Endodermal cell (in vitro differentiated cells): ENCODE results near the gene SKP2. TPM values are rescaled to one million over a fixed set of nuclear protein-coding genes. Genes with fewer than 3 reads are reported as not detected.
"Not testable (repeated sequence)": the region's sequence is repeated elsewhere in the genome, so short reads cannot be mapped to it uniquely, and the experiment has no call there.

Experiments used
- DNase-seq: peaks from one replicate; pipeline ENCODE4 v3.0.0-alpha.2; 2017
- H3K27ac ChIP-seq: 2 replicates; pipeline ENCODE4 v1.5.1; 2013; ENCODE audit warnings: mild to moderate bottlenecking, low read depth, low read length, moderate library complexity
- H3K27me3 ChIP-seq: 2 replicates; pipeline ENCODE4 v1.6.1; 2013; ENCODE audit warnings: mild to moderate bottlenecking, low read length, moderate library complexity; ENCODE audit not compliant: insufficient read depth, control insufficient read depth, poor library complexity, severe bottlenecking
- H3K36me3 ChIP-seq: 2 replicates; pipeline ENCODE4 v1.7.0; 2013; ENCODE audit warnings: mild to moderate bottlenecking, low read length, moderate library complexity; ENCODE audit not compliant: control insufficient read depth, insufficient read depth
- H3K4me1 ChIP-seq: one replicate; pipeline ENCODE4 v1.7.0; 2013; ENCODE audit warnings: low read length; ENCODE audit not compliant: control insufficient read depth, insufficient read depth
- H3K4me3 ChIP-seq: 2 replicates; pipeline ENCODE4 v1.5.1; 2013; ENCODE audit warnings: mild to moderate bottlenecking, low read length, moderate library complexity
- H3K9ac ChIP-seq: 2 replicates; pipeline ENCODE4 v1.6.1; 2013; ENCODE audit warnings: mild to moderate bottlenecking, low read length, moderate library complexity; ENCODE audit not compliant: poor library complexity, severe bottlenecking; ENCODE audit errors: extremely low read depth
- H3K9me3 ChIP-seq: 2 replicates; pipeline ENCODE4 v1.6.1; 2013; ENCODE audit warnings: mild to moderate bottlenecking, low read length, moderate library complexity; ENCODE audit not compliant: control insufficient read depth
- H3K27ac Mint-ChIP-seq: 2 replicates; pipeline ENCODE4 v1.8.0; 2020; ENCODE audit warnings: mixed read lengths
- H3K27me3 Mint-ChIP-seq: 2 replicates; pipeline ENCODE4 v1.8.0; 2021; ENCODE audit warnings: mild to moderate bottlenecking, mixed read lengths; ENCODE audit not compliant: insufficient read depth
- H3K36me3 Mint-ChIP-seq: 2 replicates; pipeline ENCODE4 v1.8.0; 2020; ENCODE audit warnings: low read depth, mixed read lengths
- H3K4me1 Mint-ChIP-seq: 2 replicates; pipeline ENCODE4 v1.8.0; 2020; ENCODE audit warnings: mixed read lengths
- H3K4me3 Mint-ChIP-seq: 2 replicates; pipeline ENCODE4 v1.8.0; 2020; ENCODE audit warnings: mild to moderate bottlenecking, moderate library complexity, mixed read lengths
- H3K9me3 Mint-ChIP-seq: 2 replicates; pipeline ENCODE4 v1.8.0; 2020; ENCODE audit warnings: mild to moderate bottlenecking, mixed read lengths
- WGBS, 2 experiments: methylation state at CpG; one replicate each; pipeline versions ENCODE4 v1.1.5 to v1.1.7; 2013; ENCODE audit warnings: missing lambda C conversion rate in 2 of 2, mixed read lengths in 1 of 2; ENCODE audit not compliant: insufficient coverage in 1 of 2, insufficient read length in 1 of 2; 5-methylcytosine and 5-hydroxymethylcytosine counted together
- total RNA-seq, 2 donors: library from RNA; stranded (reverse); fragmentation: NEBNext Ultra II Directional in 1 of 2; extraction: Animal tissue kit (Norgen Biotek cat#: 25700) in 1 of 2; gene quantifications; 2 replicates in 1 of 2; 3 replicates in 1 of 2; pipeline ENCODE4 v1.2.1, GENCODE V29; 2021
- TF ChIP-seq, protein P1 (sequence below): fragments of 200-600 bp; sonication (generic); conservative IDR thresholded peaks from 2 replicates; pipeline ENCODE4 v1.5.0; 2021; ENCODE audit warnings: antibody characterized with exemption, mild to moderate bottlenecking

Gene SKP2
- total RNA-seq, 2 donors from 2014 or later: 82.2 to 91.1 TPM

DNA sequence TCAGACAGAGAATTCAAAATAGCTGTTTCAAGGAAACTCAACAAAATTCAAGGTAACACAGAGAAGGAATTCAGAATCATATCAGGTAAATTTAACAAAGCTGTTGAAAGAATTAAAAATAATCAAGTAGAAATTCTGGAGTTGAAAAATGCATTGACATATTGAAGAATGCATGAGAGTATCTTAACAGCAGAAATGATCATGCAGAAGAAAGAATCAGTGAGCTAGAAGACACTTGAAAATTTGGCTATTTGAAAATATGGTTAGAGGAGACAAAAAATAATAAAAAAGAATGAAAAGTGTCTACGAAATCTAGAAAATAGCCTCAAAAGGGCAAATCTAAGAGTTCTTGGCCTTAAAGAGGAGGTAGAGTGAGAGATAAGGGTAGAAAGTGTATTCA is 23.1 kb upstream of the SKP2 start:
- Mint-ChIP-seq H3K9me3 (peaks cover 7% of the 10 kb centered on the region), H3K4me3 (no peak overlapping the region), H3K4me1 (peaks cover 3% of the 10 kb centered on the region), H3K27me3 (no peaks in the 10 kb centered on the region), H3K36me3 (peaks cover 11% of the 10 kb centered on the region), H3K27ac (no peak overlapping the region)
- H3K4me1 ChIP-seq: no peaks in the 10 kb centered on the region
- H3K27ac ChIP-seq: no peak overlapping the region
- 96 to 100% methylated on average over 1 of the region's 1 CpG for WGBS, 2 experiments
- H3K4me3 ChIP-seq: no peak overlapping the region
- H3K27me3 ChIP-seq: no peaks in the 10 kb centered on the region
- no peak for DNase-seq
- peaks cover 5% of the 10 kb centered on the region for H3K36me3 ChIP-seq
- H3K9ac ChIP-seq: no peak overlapping the region
- H3K9me3 ChIP-seq: peaks cover 11% of the 10 kb centered on the region
- TF ChIP-seq, protein P1, sequence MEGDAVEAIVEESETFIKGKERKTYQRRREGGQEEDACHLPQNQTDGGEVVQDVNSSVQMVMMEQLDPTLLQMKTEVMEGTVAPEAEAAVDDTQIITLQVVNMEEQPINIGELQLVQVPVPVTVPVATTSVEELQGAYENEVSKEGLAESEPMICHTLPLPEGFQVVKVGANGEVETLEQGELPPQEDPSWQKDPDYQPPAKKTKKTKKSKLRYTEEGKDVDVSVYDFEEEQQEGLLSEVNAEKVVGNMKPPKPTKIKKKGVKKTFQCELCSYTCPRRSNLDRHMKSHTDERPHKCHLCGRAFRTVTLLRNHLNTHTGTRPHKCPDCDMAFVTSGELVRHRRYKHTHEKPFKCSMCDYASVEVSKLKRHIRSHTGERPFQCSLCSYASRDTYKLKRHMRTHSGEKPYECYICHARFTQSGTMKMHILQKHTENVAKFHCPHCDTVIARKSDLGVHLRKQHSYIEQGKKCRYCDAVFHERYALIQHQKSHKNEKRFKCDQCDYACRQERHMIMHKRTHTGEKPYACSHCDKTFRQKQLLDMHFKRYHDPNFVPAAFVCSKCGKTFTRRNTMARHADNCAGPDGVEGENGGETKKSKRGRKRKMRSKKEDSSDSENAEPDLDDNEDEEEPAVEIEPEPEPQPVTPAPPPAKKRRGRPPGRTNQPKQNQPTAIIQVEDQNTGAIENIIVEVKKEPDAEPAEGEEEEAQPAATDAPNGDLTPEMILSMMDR: no peak

DNA sequence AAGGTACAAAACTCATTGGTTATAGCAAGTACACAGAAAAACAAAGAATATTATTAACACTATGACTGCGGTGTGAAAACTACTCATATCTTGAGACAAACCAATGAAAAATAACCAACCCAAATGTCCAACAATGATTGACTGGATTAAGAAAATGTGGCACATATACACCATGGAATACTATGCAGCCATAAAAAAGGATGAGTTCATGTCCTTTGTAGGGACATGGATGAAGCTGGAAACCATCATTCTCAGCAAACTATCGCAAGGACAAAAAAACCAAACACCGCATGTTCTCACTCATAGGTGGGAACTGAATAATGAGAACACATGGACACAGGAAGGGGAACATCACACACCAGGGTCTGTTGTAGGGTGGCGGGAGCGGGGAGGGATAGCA is 22.2 kb upstream of the SKP2 start:
- WGBS, 2 experiments: 100% methylated on average over 3 of the region's 5 CpGs; no CpG with 5 or more reads in 1 of the 2 experiments
- DNase-seq, H3K27me3 ChIP-seq, H3K9me3 Mint-ChIP-seq, H3K36me3 ChIP-seq, H3K4me3 Mint-ChIP-seq, H3K4me3 ChIP-seq, H3K4me1 Mint-ChIP-seq, H3K27ac Mint-ChIP-seq, H3K9ac ChIP-seq, H3K27me3 Mint-ChIP-seq, H3K27ac ChIP-seq, H3K4me1 ChIP-seq: not testable (repeated sequence)
- H3K36me3 Mint-ChIP-seq: peaks cover 11% of the 10 kb centered on the region
- H3K9me3 ChIP-seq: peaks cover 11% of the 10 kb centered on the region

DNA sequence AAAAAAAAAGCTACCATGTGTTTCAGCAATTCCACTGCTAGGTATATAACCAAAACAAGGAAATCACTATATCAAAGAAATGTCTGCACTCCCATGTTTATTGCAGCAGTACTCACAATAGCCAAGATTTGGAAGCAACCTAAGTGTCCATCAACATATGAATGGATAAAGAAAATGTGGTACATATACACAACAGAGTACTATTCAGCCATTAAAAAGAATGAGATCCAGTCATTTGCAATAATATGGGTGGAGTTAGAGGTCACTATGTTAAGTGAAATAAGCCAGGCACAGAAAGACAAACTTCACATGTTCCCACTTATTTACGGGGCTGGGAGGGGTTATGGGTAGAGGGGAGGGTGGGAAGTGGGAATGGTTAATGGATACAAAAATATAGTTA is 18.9 kb upstream of the SKP2 start:
- not testable (repeated sequence) for H3K27ac ChIP-seq, H3K9ac ChIP-seq, H3K4me3 ChIP-seq, H3K4me3 Mint-ChIP-seq, H3K27ac Mint-ChIP-seq, H3K4me1 ChIP-seq, H3K9me3 Mint-ChIP-seq, H3K27me3 ChIP-seq, H3K4me1 Mint-ChIP-seq, DNase-seq, H3K27me3 Mint-ChIP-seq
- Histone ChIP-seq H3K36me3 (peaks cover 13% of the 10 kb centered on the region), H3K9me3 (peaks cover 11% of the 10 kb centered on the region)
- WGBS, 2 experiments: 100% methylated on average over 1 of the region's 1 CpG; no CpG with 5 or more reads in 1 of the 2 experiments
- H3K36me3 Mint-ChIP-seq: peaks cover 11% of the 10 kb centered on the region

DNA sequence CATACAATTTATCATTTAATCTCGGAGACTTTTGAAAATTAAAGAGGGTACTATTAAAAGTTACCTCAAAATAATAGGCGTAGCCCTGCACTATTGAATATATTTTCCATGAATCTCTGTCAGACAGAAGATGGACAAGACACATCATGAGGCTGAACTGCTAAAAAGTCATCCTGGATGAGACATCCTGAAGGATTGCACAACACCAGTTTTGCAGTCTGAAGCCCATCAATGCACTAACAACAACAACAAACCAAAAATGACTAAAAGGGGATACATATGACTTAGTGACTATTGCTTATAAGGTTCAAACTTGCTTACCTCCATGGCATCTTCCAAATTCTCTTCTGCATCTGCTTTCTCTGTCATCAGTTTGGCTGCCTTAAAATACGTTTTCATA is 15.9 kb upstream of the SKP2 start:
- H3K4me1 ChIP-seq: no peaks in the 10 kb centered on the region
- TF ChIP-seq, protein P1: no peak
- Mint-ChIP-seq H3K27me3 (no peaks in the 10 kb centered on the region), H3K4me3 (no peak overlapping the region), H3K9me3 (no peaks in the 10 kb centered on the region), H3K36me3 (peaks cover 9% of the 10 kb centered on the region), H3K4me1 (no peaks in the 10 kb centered on the region), H3K27ac (no peak overlapping the region)
- DNase-seq: no peak
- H3K27me3 ChIP-seq: no peaks in the 10 kb centered on the region
- no peak overlapping the region for H3K27ac ChIP-seq
- no peak overlapping the region for H3K4me3 ChIP-seq
- peaks cover 9% of the 10 kb centered on the region for H3K9me3 ChIP-seq
- no peak overlapping the region for H3K9ac ChIP-seq
- H3K36me3 ChIP-seq: peaks cover 17% of the 10 kb centered on the region
- WGBS, 2 experiments: 86 to 89% methylated on average over 1 to 3 of the region's 3 CpGs
